GM21529 (cell line): Measurements from ENCODE around the gene NCAPG2.

Experiments
- ATAC-seq: cut with Tn5 transposase; IDR thresholded peaks from one replicate; pipeline ENCODE4 v1.9.1; 2021; ENCODE audit not compliant: unreplicated experiment

Gene NCAPG2

DNA sequence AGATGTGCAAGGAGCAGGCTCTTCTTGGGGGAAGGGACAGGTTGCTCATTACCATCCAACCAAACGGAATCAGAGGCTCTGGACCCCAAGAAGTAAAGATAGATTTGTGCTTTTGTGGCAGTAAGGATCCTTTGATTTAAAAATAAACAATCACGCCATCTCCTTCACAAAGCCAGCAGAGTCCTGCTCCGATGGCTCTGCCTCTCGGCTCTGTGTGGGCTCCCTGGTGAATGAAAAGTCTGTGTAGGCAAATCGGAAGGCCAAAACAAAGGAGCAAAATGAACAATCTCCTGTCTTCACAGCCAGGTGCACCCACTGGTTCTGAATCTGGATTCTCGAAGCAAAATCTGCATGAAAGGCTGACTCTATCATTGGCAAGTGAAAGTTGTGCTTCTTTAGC, 120.8 kb downstream of the NCAPG2 start:
- ATAC-seq, result no peak

DNA sequence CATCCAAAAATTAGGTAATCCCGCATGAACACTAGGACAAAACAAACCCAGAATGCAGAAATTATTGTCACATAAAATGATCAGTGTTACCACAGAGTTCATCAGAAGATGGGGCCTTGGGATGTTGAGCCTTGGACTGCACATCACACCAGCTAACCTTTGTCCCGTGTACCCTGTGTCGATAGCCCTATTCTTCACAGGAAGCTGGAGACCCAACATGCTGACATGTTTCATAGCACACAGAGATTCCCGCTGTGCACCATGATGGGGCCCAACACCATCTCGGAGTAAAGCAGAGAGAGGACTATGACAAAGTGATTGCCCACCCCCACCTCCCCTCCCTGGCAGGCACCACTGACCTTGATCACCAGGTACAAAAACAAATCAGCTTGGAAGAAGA, 121.5 kb downstream of the NCAPG2 start:
- no peak for ATAC-seq

DNA sequence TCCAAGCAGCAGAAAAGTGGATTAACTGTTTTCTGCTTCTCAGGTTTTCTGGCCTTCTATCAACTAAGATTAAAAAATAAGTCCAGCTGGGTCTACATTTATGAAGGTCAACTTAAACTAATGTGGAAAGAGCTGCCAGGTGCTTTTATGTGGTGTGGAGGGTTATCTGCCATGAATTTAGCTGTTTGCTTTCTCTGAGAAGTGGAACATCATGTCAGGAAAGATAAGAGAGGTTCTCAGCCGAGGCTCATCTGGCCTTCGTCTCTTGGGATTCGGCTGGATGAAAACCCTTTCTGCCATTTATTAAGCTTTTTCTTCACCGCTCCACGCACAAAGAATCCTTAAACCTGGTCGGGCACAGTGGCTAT, 122.5 kb downstream of the NCAPG2 start:
- ATAC-seq, result no peak

DNA sequence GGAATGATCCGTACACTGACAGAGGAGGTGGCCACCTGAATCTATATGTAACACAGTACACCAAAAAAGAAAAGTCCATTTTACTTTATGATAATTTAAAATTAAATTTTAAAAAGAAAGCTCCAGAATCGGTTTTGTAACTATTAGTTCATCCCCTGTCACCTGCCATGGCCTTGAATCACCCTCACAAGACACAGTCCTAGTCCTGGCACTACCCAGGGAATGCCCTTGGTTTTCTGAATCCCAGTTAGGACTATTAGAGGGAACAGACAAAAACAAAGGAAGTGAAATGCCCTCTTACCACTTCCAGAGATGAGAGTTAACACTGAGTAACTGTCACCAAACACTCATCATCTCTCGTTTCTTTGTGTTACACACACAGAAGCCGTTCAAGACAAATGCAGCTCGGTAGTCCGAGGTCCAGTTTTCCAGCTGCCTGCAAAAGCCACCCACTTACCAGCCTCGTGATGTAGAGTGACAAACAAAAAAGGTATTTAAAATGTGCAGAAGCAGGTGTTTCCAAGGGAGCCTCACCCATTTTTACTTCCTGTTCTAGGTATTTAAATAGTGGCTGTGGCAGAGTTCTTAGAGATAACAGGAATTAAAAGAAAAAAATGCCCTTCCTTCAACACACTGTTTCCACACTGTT, 123.0 kb downstream of the NCAPG2 start:
- no peak for ATAC-seq
